SK-N-SH (cell line): ENCODE measurements around the gene ZFAND6. TPM values are rescaled to one million over a fixed set of nuclear protein-coding genes. Genes with fewer than 3 reads are reported as not detected.
"Not testable (repeated sequence)": the region's sequence is repeated elsewhere in the genome, so short reads cannot be mapped to it uniquely, and the experiment has no call there.

Source experiments
- CTCF ChIA-PET: fragments of 300-600, 350-600 bp; formaldehyde crosslinking; extraction: SDS; loops from one replicate; lab custom pipeline; 2021; lab: Yijun Ruan, JAX
- POLR2A ChIA-PET: fragments of 350-600 bp; sonication (Branson Sonifier 250); formaldehyde crosslinking; extraction: SDS; loops from one replicate; lab custom pipeline; 2020; ENCODE audit warnings: antibody characterized with exemption, inconsistent platforms; lab: Yijun Ruan, JAX
- DNase-seq: peaks from one replicate; pipeline ENCODE4 v3.0.0; 2012
- H2AFZ ChIP-seq: fragments of 200-600 bp; sonication (generic); 2 replicates; pipeline ENCODE4 v1.8.1; 2016; ENCODE audit warnings: antibody characterized with exemption, mild to moderate bottlenecking, low read depth
- H3F3A ChIP-seq: fragments of 200-600 bp; sonication (generic); replicated peaks from 2 replicates; pipeline ENCODE3; 2016; ENCODE audit warnings: antibody characterized with exemption, mild to moderate bottlenecking; ENCODE audit not compliant: insufficient read depth
- H3K27ac ChIP-seq, 2 experiments: fragments of 200-500 bp in 1 of 2; fragments of 200-600 bp in 1 of 2; sonication (Bioruptor generic) in 1 of 2; sonication (generic), shearing (Covaris generic) in 1 of 2; 2 replicates each; pipeline versions ENCODE4 v1.5.1 to v1.6.1; 2014 to 2016; ENCODE audit warnings: low read depth in 2 of 2, inconsistent platforms in 1 of 2, low read length in 1 of 2, mild to moderate bottlenecking in 1 of 2, mixed read lengths in 1 of 2
- H3K27me3 ChIP-seq: fragments of 200-600 bp; sonication (generic), shearing (Covaris generic); 2 replicates; pipeline ENCODE4 v1.6.1; 2016; ENCODE audit warnings: mixed run types; ENCODE audit not compliant: insufficient read depth
- H3K36me3 ChIP-seq, 2 experiments: fragments of 200-500 bp in 1 of 2; fragments of 200-600 bp in 1 of 2; sonication (Bioruptor generic) in 1 of 2; sonication (generic) in 1 of 2; replicated peaks in 1 of 2; 2 replicates each; pipeline versions ENCODE3 to v1.5.1; 2014 to 2016; ENCODE audit warnings: low read length in 1 of 2, mild to moderate bottlenecking in 1 of 2; ENCODE audit not compliant: insufficient read depth in 2 of 2, control insufficient read depth in 1 of 2
- H3K4me1 ChIP-seq, 2 experiments: fragments of 200-500 bp in 1 of 2; fragments of 200-600 bp in 1 of 2; sonication (Bioruptor generic) in 1 of 2; sonication (generic), shearing (Covaris generic) in 1 of 2; 2 replicates each; pipeline versions ENCODE4 v1.5.1 to v1.6.1; 2014 to 2016; ENCODE audit warnings: low read depth in 1 of 2, low read length in 1 of 2, mixed run types in 1 of 2; ENCODE audit not compliant: insufficient read depth in 2 of 2, control insufficient read depth in 1 of 2
- H3K4me2 ChIP-seq: fragments of 200-600 bp; sonication (generic), shearing (Covaris generic); 2 replicates; pipeline ENCODE4 v1.6.1; 2017; ENCODE audit warnings: mixed run types
- H3K4me3 ChIP-seq, 2 experiments: fragments of 200-500 bp in 1 of 2; fragments of 200-600 bp in 1 of 2; sonication (Bioruptor generic) in 1 of 2; sonication (generic), shearing (Covaris generic) in 1 of 2; 2 replicates each; pipeline versions ENCODE4 v1.5.1 to v1.8.1; 2014 to 2016; ENCODE audit warnings: low read depth in 2 of 2, inconsistent platforms in 1 of 2, low read length in 1 of 2, mild to moderate bottlenecking in 1 of 2, mixed read lengths in 1 of 2, moderate library complexity in 1 of 2
- H3K79me2 ChIP-seq: fragments of 200-600 bp; sonication (generic); 2 replicates; pipeline ENCODE4 v1.8.1; 2017; ENCODE audit warnings: mild to moderate bottlenecking; ENCODE audit not compliant: insufficient read depth
- H3K9ac ChIP-seq: fragments of 200-600 bp; sonication (generic); 2 replicates; pipeline ENCODE4 v1.6.1; 2017; ENCODE audit warnings: mixed run types
- H3K9me2 ChIP-seq: fragments of 200-600 bp; sonication (generic); 2 replicates; pipeline ENCODE4 v1.6.1; 2017; ENCODE audit warnings: mixed run types
- H3K9me3 ChIP-seq: fragments of 200-600 bp; sonication (generic); 2 replicates; pipeline ENCODE4 v1.6.1; 2017; ENCODE audit warnings: mixed run types, mild to moderate bottlenecking, moderate library complexity
- H4K20me1 ChIP-seq: fragments of 200-600 bp; sonication (generic); 2 replicates; pipeline ENCODE4 v1.6.1; 2017; ENCODE audit warnings: mild to moderate bottlenecking, mixed run types; ENCODE audit not compliant: insufficient read depth
- ELF1 ChIP-seq: IDR thresholded peaks from 2 replicates; pipeline ENCODE4 v1.4.0; 2012
- EZH2phosphoT487 ChIP-seq: fragments of 200-600 bp; sonication (generic); IDR thresholded peaks from 2 replicates; pipeline ENCODE4 v1.6.1; 2017; ENCODE audit warnings: low read depth, mixed run types, mild to moderate bottlenecking, antibody characterized with exemption, moderate library complexity, borderline replicate concordance
- GABPA ChIP-seq: IDR thresholded peaks from 2 replicates; pipeline ENCODE4 v1.4.0; 2012; ENCODE audit warnings: low read depth, mild to moderate bottlenecking
- JUND ChIP-seq: IDR thresholded peaks from 2 replicates; pipeline ENCODE4 v1.4.0; 2012
- MEF2A ChIP-seq: IDR thresholded peaks from 2 replicates; pipeline ENCODE4 v1.4.0; 2012; ENCODE audit warnings: low read depth, borderline replicate concordance
- NFIC ChIP-seq: IDR thresholded peaks from 2 replicates; pipeline ENCODE4 v1.4.0; 2012; ENCODE audit warnings: borderline replicate concordance
- NRF1 ChIP-seq: IDR thresholded peaks from 2 replicates; pipeline ENCODE4 v1.6.1; 2012; ENCODE audit warnings: low read depth, mild to moderate bottlenecking, low read length
- PBX3 ChIP-seq: IDR thresholded peaks from 2 replicates; pipeline ENCODE4; 2012
- RAD21 ChIP-seq: IDR thresholded peaks from 2 replicates; pipeline ENCODE4 v1.6.1; 2012; ENCODE audit warnings: mild to moderate bottlenecking, low read length
- RCOR1 ChIP-seq: fragments of 150-350 bp; IDR thresholded peaks from 2 replicates; pipeline ENCODE4 v1.6.1; 2017; ENCODE audit warnings: antibody characterized with exemption, low read length
- REST ChIP-seq: IDR thresholded peaks from 2 replicates; pipeline ENCODE4 v1.6.1; 2012; ENCODE audit warnings: mild to moderate bottlenecking, low read depth, low read length, moderate library complexity
- RFX5 ChIP-seq: IDR thresholded peaks from 2 replicates; pipeline ENCODE4 v1.6.1; 2012; ENCODE audit warnings: mild to moderate bottlenecking, improper control_type of control experiment, low read length
- RXRA ChIP-seq: IDR thresholded peaks from 2 replicates; pipeline ENCODE4 v1.4.0; 2012; ENCODE audit warnings: low read depth, mild to moderate bottlenecking, borderline replicate concordance
- SIN3A ChIP-seq: IDR thresholded peaks from 2 replicates; pipeline ENCODE4 v1.6.1; 2012; ENCODE audit warnings: low read depth, mild to moderate bottlenecking, low read length, moderate library complexity, borderline replicate concordance
- TCF12 ChIP-seq: IDR thresholded peaks from 2 replicates; pipeline ENCODE4 v1.4.0; 2012
- TEAD4 ChIP-seq: IDR thresholded peaks from 2 replicates; pipeline ENCODE4 v1.4.0; 2012; ENCODE audit warnings: mild to moderate bottlenecking, borderline replicate concordance; ENCODE audit not compliant: insufficient read depth
- USF2 ChIP-seq: fragments of 150-350 bp; IDR thresholded peaks from 2 replicates; pipeline ENCODE4 v1.6.1; 2017; ENCODE audit warnings: antibody characterized with exemption, low read length, low read depth, borderline replicate concordance
- WGBS: methylation state at CpG from one replicate; pipeline ENCODE4 v1.1.6; 2017; ENCODE audit warnings: low lambda C conversion rate; 5-methylcytosine and 5-hydroxymethylcytosine counted together
- polyA plus RNA-seq, 3 experiments: library from polyadenylated mRNA; depleted of rRNA; stranded (reverse); fragments of >200 nt; gene quantifications; 2 replicates each; pipeline ENCODE4 v1.2.3, GENCODE V29; 2012
- TF ChIP-seq, protein P1 (sequence below): IDR thresholded peaks from 2 replicates; pipeline ENCODE4 v1.4.0; 2012; ENCODE audit warnings: low read depth, borderline replicate concordance
- TF ChIP-seq, protein P2 (sequence below): fragments of 200-600 bp; sonication (generic); IDR thresholded peaks from 2 replicates; pipeline ENCODE4 v1.6.1; 2017; ENCODE audit warnings: antibody characterized with exemption, mild to moderate bottlenecking, moderate library complexity
- TF ChIP-seq, protein P3 (sequence below): IDR thresholded peaks from 2 replicates; pipeline ENCODE4 v1.4.0; 2012; ENCODE audit warnings: low read depth

The ZFAND6 gene
- polyA plus RNA-seq, 1 of the 3 experiments (the other 2 are of a cell fraction), result 90.1 TPM

- H4K20me1 ChIP-seq, result peaks cover 30% of the 10 kb centered on the region
- no peak overlapping the region for H3K9ac ChIP-seq
- no peaks in the 10 kb centered on the region for H3F3A ChIP-seq
- no peak overlapping the region for H3K27ac ChIP-seq
- H3K9me2 ChIP-seq, result no peaks in the 10 kb centered on the region
- CTCF ChIA-PET, result no interaction called here
- 63% methylated on average over 3 of the region's 3 CpGs for WGBS
- H2AFZ ChIP-seq, result no peak overlapping the region
- H3K27me3 ChIP-seq, result no peaks in the 10 kb centered on the region
- H3K4me3 ChIP-seq, result no peak overlapping the region
- POLR2A ChIA-PET, result no interaction called here
- TF ChIP-seq, protein P1, sequence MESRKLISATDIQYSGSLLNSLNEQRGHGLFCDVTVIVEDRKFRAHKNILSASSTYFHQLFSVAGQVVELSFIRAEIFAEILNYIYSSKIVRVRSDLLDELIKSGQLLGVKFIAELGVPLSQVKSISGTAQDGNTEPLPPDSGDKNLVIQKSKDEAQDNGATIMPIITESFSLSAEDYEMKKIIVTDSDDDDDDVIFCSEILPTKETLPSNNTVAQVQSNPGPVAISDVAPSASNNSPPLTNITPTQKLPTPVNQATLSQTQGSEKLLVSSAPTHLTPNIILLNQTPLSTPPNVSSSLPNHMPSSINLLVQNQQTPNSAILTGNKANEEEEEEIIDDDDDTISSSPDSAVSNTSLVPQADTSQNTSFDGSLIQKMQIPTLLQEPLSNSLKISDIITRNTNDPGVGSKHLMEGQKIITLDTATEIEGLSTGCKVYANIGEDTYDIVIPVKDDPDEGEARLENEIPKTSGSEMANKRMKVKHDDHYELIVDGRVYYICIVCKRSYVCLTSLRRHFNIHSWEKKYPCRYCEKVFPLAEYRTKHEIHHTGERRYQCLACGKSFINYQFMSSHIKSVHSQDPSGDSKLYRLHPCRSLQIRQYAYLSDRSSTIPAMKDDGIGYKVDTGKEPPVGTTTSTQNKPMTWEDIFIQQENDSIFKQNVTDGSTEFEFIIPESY, result no peak
- TF ChIP-seq NRF1 (no peak), GABPA (no peak), JUND (no peak), RCOR1 (no peak), TCF12 (no peak), RXRA (no peak), PBX3 (no peak), USF2 (no peak), EZH2phosphoT487 (no peak), REST (no peak), RAD21 (no peak), SIN3A (no peak), RFX5 (no peak), ELF1 (no peak), TEAD4 (no peak), MEF2A (no peak), NFIC (no peak)
- TF ChIP-seq, protein P2, sequence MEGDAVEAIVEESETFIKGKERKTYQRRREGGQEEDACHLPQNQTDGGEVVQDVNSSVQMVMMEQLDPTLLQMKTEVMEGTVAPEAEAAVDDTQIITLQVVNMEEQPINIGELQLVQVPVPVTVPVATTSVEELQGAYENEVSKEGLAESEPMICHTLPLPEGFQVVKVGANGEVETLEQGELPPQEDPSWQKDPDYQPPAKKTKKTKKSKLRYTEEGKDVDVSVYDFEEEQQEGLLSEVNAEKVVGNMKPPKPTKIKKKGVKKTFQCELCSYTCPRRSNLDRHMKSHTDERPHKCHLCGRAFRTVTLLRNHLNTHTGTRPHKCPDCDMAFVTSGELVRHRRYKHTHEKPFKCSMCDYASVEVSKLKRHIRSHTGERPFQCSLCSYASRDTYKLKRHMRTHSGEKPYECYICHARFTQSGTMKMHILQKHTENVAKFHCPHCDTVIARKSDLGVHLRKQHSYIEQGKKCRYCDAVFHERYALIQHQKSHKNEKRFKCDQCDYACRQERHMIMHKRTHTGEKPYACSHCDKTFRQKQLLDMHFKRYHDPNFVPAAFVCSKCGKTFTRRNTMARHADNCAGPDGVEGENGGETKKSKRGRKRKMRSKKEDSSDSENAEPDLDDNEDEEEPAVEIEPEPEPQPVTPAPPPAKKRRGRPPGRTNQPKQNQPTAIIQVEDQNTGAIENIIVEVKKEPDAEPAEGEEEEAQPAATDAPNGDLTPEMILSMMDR, result no peak
- TF ChIP-seq, protein P3, sequence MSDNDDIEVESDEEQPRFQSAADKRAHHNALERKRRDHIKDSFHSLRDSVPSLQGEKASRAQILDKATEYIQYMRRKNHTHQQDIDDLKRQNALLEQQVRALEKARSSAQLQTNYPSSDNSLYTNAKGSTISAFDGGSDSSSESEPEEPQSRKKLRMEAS, result no peak
- TF ChIP-seq, all 33 proteins: peak for 0
- Histone ChIP-seq H3K4me1 (peaks cover 5 to 14% of the 10 kb centered on the region in 2 experiments), H3K9me3 (no peaks in the 10 kb centered on the region), H3K36me3 (peaks cover 0 to 4% of the 10 kb centered on the region in 2 experiments), H3K4me2 (peak overlapping the region; percentile 10; the same call in 1 of the 2 replicates), H3K79me2 (peaks cover 63% of the 10 kb centered on the region; the same call in 1 of the 2 replicates)
- no peak for DNase-seq
Observed at GRCh38 chr15:80099241-80099640, 39.8 kb downstream of the ZFAND6 start.

DNA sequence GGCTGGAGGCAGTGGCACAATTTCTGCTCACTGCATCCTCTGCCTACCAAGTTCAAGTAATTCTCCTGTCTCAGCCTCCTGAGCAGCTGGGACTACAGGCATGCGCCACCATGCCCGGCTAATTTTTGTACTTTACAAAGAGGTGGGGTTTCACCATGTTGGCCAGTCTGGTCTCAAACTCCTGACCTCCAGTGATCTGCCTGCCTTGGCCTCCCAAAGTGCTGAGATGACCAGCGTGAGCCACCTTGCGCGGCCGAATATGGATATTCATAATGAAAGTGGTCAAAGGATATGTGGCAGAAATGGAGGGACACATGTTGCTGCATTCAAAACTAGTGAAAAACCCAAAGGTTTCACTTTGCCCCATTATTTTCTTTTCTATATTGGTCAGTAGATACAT, 40.2 kb downstream of the ZFAND6 start:
- H3F3A ChIP-seq, H3K27ac ChIP-seq, H3K9me3 ChIP-seq, H3K4me3 ChIP-seq, DNase-seq, POLR2A ChIA-PET, H3K9me2 ChIP-seq, H3K9ac ChIP-seq, CTCF ChIA-PET, H2AFZ ChIP-seq, H3K36me3 ChIP-seq, H3K27me3 ChIP-seq: not testable (repeated sequence)
- Histone ChIP-seq H3K79me2 (peaks cover 62% of the 10 kb centered on the region; the same call in 1 of the 2 replicates), H3K4me1 (peaks cover 5 to 14% of the 10 kb centered on the region in 2 experiments), H4K20me1 (peaks cover 32% of the 10 kb centered on the region), H3K4me2 (peak overlapping the region; percentile 10; the same call in 1 of the 2 replicates)
- WGBS, result 95% methylated on average over 6 of the region's 6 CpGs
